B cell (primary cell): Measurements from ENCODE around the gene CFAP65. TPM values are rescaled to one million over a fixed set of nuclear protein-coding genes. Genes with fewer than 3 reads are reported as not detected.

Experiments
- ATAC-seq: fragments of 200-7000 bp; cut with Tn5 transposase; one replicate; pipeline ENCODE4 v1.10.0; 2021; ENCODE audit warnings: low read depth, mild to moderate bottlenecking, moderate number of reproducible peaks, moderate library complexity
- CTCF ChIA-PET: fragments of 350-600 bp; sonication (Branson Sonifier 250); formaldehyde crosslinking; loops from one replicate; lab custom pipeline; 2021; ENCODE audit warnings: antibody characterized with exemption, inconsistent platforms; lab: Charles Lee
- POLR2A ChIA-PET: fragments of 350-600 bp; sonication (Branson Sonifier 250); formaldehyde crosslinking; loops from one replicate; lab custom pipeline; 2021; ENCODE audit warnings: antibody characterized with exemption; lab: Charles Lee
- DNase-seq: peaks from one replicate; pipeline ENCODE4 v3.0.0; 2013
- H2AFZ ChIP-seq: 2 replicates; pipeline ENCODE4 v1.6.1; 2012; ENCODE audit warnings: mild to moderate bottlenecking, low read depth, low read length; ENCODE audit not compliant: insufficient read depth, poor library complexity, severe bottlenecking
- H3K27ac ChIP-seq, 2 donors: 1 replicate in 1 of 2; 2 replicates in 1 of 2; pipeline ENCODE4 v1.5.1; 2012 to 2013; ENCODE audit warnings: low read length in 2 of 2, mild to moderate bottlenecking in 2 of 2, moderate library complexity in 1 of 2
- H3K27me3 ChIP-seq, 4 experiments: fragments of 200-600 bp in 1 of 4; sonication (generic) in 1 of 4; replicated peaks in 1 of 4; 1 replicate in 2 of 4; 2 replicates in 2 of 4; pipeline versions ENCODE4 v1.6.1 to v1.7.0; 2013 to 2016; ENCODE audit warnings: low read length in 3 of 4, mild to moderate bottlenecking in 2 of 4, mixed read lengths in 1 of 4, moderate library complexity in 1 of 4; ENCODE audit not compliant: insufficient read depth in 4 of 4, control insufficient read depth in 3 of 4; ENCODE audit errors: control extremely low read depth in 1 of 4
- H3K36me3 ChIP-seq, 2 experiments: replicated peaks in 1 of 2; 1 replicate in 1 of 2; 2 replicates in 1 of 2; pipeline versions ENCODE4 v1.6.1 to v1.7.1; 2013; ENCODE audit warnings: low read length in 1 of 2; ENCODE audit not compliant: insufficient read depth in 2 of 2, control insufficient read depth in 1 of 2; ENCODE audit errors: control extremely low read depth in 1 of 2, extremely low read depth in 1 of 2
- H3K4me1 ChIP-seq, 2 donors: fragments of 200-600 bp in 1 of 2; sonication (generic) in 1 of 2; 1 replicate in 1 of 2; 2 replicates in 1 of 2; pipeline versions ENCODE4 v1.5.1 to v1.6.1; 2013 to 2017; ENCODE audit warnings: low read length in 2 of 2; ENCODE audit not compliant: control insufficient read depth in 2 of 2, insufficient read depth in 2 of 2
- H3K4me2 ChIP-seq: replicated peaks from 2 replicates; pipeline ENCODE3; 2012; ENCODE audit warnings: mild to moderate bottlenecking, low read depth, low read length; ENCODE audit not compliant: poor library complexity, severe bottlenecking
- H3K4me3 ChIP-seq, 5 experiments: fragments of 200-600 bp in 1 of 5; sonication (generic) in 1 of 5; 1 replicate in 3 of 5; 2 replicates in 2 of 5; pipeline versions ENCODE4 v1.5.1 to v1.7.0; 2011 to 2016; ENCODE audit warnings: low read length in 4 of 5, mild to moderate bottlenecking in 4 of 5, low read depth in 2 of 5, control low read depth in 1 of 5, moderate library complexity in 1 of 5; ENCODE audit not compliant: insufficient read depth in 1 of 5; ENCODE audit errors: control extremely low read depth in 1 of 5, extremely low read depth in 1 of 5
- H3K79me2 ChIP-seq: fragments of 200-600 bp; sonication (generic); one replicate; pipeline ENCODE4 v1.6.0; 2016; ENCODE audit warnings: low read length; ENCODE audit not compliant: control insufficient read depth, insufficient read depth
- H3K9ac ChIP-seq: fragments of 200-600 bp; sonication (generic); 2 replicates; pipeline ENCODE4 v1.6.1; 2017; ENCODE audit warnings: mild to moderate bottlenecking, low read length, moderate library complexity
- H3K9me3 ChIP-seq, 3 donors: one replicate each; pipeline versions ENCODE4 v1.6.1 to v1.7.1; 2013; ENCODE audit warnings: low read length in 2 of 3; ENCODE audit not compliant: control insufficient read depth in 2 of 3, insufficient read depth in 1 of 3; ENCODE audit errors: control extremely low read depth in 1 of 3
- H4K20me1 ChIP-seq: 2 replicates; pipeline ENCODE4 v1.6.0; 2012; ENCODE audit warnings: mild to moderate bottlenecking, low read length; ENCODE audit not compliant: insufficient read depth, control insufficient read depth, poor library complexity, severe bottlenecking
- H3K27ac Mint-ChIP-seq: one replicate; pipeline ENCODE4 v1.8.0; 2021; ENCODE audit warnings: mixed read lengths
- H3K27me3 Mint-ChIP-seq: one replicate; pipeline ENCODE4 v1.8.0; 2021; ENCODE audit warnings: mixed read lengths
- H3K4me1 Mint-ChIP-seq: one replicate; pipeline ENCODE4 v1.8.0; 2021; ENCODE audit warnings: mixed read lengths
- H3K4me3 Mint-ChIP-seq: one replicate; pipeline ENCODE4 v1.8.0; 2021; ENCODE audit warnings: mixed read lengths
- H3K9me3 Mint-ChIP-seq: one replicate; pipeline ENCODE4 v1.8.0; 2022; ENCODE audit warnings: mixed read lengths; ENCODE audit not compliant: insufficient read depth
- CTCF ChIP-seq: fragments of 200-600 bp; IDR thresholded peaks from one replicate; pipeline ENCODE4 v1.8.0; 2022; ENCODE audit warnings: antibody characterized with exemption, mild to moderate bottlenecking
- EZH2 ChIP-seq: IDR thresholded peaks from 2 replicates; pipeline ENCODE4 v1.6.1; 2012; ENCODE audit warnings: borderline replicate concordance, low read depth, mild to moderate bottlenecking, moderate library complexity, low read length; ENCODE audit not compliant: insufficient read depth, poor library complexity, severe bottlenecking
- WGBS: methylation state at CpG from one replicate; pipeline ENCODE4 v1.1.5; 2013; ENCODE audit warnings: missing lambda C conversion rate; ENCODE audit not compliant: insufficient coverage; 5-methylcytosine and 5-hydroxymethylcytosine counted together
- intact Hi-C: fragments of 100-400 bp; cut with micrococcal nuclease; formaldehyde crosslinking; loops from one replicate; pipeline ENCODE4 v1.10.0; 2022
- polyA plus RNA-seq: library from polyadenylated mRNA; depleted of rRNA; stranded (reverse); fragments of >200 nt; gene quantifications from 2 replicates; pipeline ENCODE4 v1.2.3, GENCODE V29; 2012
- total RNA-seq, 2 donors: library from RNA; stranded (reverse); fragments of 120-200 nt in 1 of 2; gene quantifications; 1 replicate in 1 of 2; 2 replicates in 1 of 2; pipeline versions ENCODE4 v1.2.3 to v1.2.4, GENCODE V29; 2013 to 2022

Gene CFAP65
- total and polyA plus RNA-seq, 2 donors (not counting 1 experiment from before 2014, with no cell fraction given), result not detected

GRCh38 chr2:219081096-219081495 is 39.8 kb upstream of the CFAP65 start:
- Histone ChIP-seq H3K36me3 (peaks cover 5 to 12% of the 10 kb centered on the region in 2 experiments), H3K4me2 (no peak overlapping the region), H3K27me3 (no peaks in the 10 kb centered on the region), H3K4me1 (peaks cover 0 to 3% of the 10 kb centered on the region in 2 donors), H2AFZ (no peak overlapping the region), H3K9me3 (no peaks in the 10 kb centered on the region), H4K20me1 (peaks cover 5% of the 10 kb centered on the region), H3K79me2 (no peaks in the 10 kb centered on the region), H3K27ac (no peak overlapping the region), H3K4me3 (no peak overlapping the region), H3K9ac (no peak overlapping the region)
- ChIA-PET POLR2A (no interaction called here), CTCF (interaction anchor here (0.7 to 1.0 kb wide), 4 partner anchors 9 to 51 kb away, joined by 3 to 4 read pairs (median 4); no protein-coding TSS in a partner anchor)
- H3K27me3 Mint-ChIP-seq, result no peaks in the 10 kb centered on the region
- H3K9me3 Mint-ChIP-seq, result no peaks in the 10 kb centered on the region
- no peak overlapping the region for H3K27ac Mint-ChIP-seq
- intact Hi-C loops, result no loop called here
- H3K4me1 Mint-ChIP-seq, result peaks cover 15% of the 10 kb centered on the region
- H3K4me3 Mint-ChIP-seq, result no peak overlapping the region
- ATAC-seq (no peak), DNase-seq (no peak)
- WGBS, result 90% methylated on average over 5 of the region's 7 CpGs
- no peak for TF ChIP-seq EZH2
- no peak for TF ChIP-seq CTCF

GRCh38 chr2:219079417-219079816 is 38.1 kb upstream of the CFAP65 start:
- Mint-ChIP-seq H3K27ac (no peak overlapping the region), H3K4me3 (no peak overlapping the region), H3K27me3 (no peaks in the 10 kb centered on the region), H3K4me1 (peaks cover 13% of the 10 kb centered on the region), H3K9me3 (no peaks in the 10 kb centered on the region)
- Histone ChIP-seq H3K36me3 (peaks cover 5 to 26% of the 10 kb centered on the region in 2 experiments), H4K20me1 (peaks cover 4% of the 10 kb centered on the region), H3K9ac (no peak overlapping the region), H3K27me3 (no peaks in the 10 kb centered on the region), H2AFZ (no peak overlapping the region), H3K4me3 (no peak overlapping the region), H3K9me3 (no peaks in the 10 kb centered on the region), H3K4me1 (peaks cover 0 to 3% of the 10 kb centered on the region in 2 donors), H3K79me2 (no peaks in the 10 kb centered on the region), H3K27ac (no peak overlapping the region), H3K4me2 (no peak overlapping the region)
- POLR2A ChIA-PET, result no interaction called here
- no peak for TF ChIP-seq EZH2
- no peak for ATAC-seq
- intact Hi-C loops, result no loop called here
- no peak for DNase-seq
- CTCF ChIA-PET, result no interaction called here
- 100% methylated on average over 2 of the region's 2 CpGs for WGBS
